ENCODE measurements around the gene AP2A2. TPM values are rescaled to one million over a fixed set of nuclear protein-coding genes. Genes with fewer than 3 reads are reported as not detected.

AP2A2 gene
- total and polyA plus RNA-seq, 2 donors (not counting 1 experiment from before 2014, with no cell fraction given) = 53.1 to 57.0 TPM

DNA sequence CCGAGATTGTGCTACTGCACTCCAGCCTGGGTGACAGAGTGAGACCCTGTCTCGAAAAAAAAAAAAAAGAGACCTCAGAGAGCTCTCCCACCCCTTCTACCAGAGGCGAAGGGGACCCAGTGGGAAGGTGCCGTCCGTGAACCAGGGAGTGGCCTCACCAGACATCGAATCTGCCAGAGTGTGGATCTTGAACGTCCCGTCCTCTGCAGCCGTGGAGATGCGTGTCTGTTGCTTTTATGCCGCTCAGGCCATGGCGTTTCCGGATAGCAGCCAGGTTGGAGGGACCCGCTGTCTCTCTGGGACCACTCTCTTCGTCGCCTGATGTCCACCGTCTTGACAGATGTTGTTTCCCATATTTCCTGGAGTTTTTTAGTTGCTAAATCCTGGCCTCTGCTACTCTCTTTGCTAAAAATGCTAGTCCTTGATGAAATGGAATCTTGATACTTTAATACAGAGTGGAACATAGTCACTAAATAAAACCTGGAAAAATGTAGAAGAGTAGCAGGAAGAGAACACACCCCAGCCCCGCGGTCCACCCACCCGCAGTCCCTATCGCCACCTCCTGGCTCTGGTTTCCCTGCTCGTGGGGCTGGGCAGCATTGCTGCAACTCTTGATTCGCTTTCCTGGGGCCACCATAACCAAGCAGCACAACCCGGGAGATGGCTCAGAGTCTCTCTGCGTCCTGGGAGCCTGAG, 122.9 kb downstream of the AP2A2 start:
- H3K36me3 ChIP-seq (replicated peaks in 1 of 2; ENCODE audit: control extremely low read depth in 1 of 2, control insufficient read depth in 1 of 2, extremely low read depth in 1 of 2, insufficient read depth in 2 of 2, low read length in 1 of 2) = no peaks in the 10 kb centered on the region
- H3K4me2 ChIP-seq (replicated peaks; ENCODE audit: low read depth, low read length, poor library complexity, severe bottlenecking) = no peak overlapping the region
- DNase-seq (no peak), ATAC-seq (ENCODE audit: low read depth) (no peak)
- Mint-ChIP-seq H3K27ac (no peak overlapping the region), H3K9me3 (ENCODE audit: insufficient read depth) (no peaks in the 10 kb centered on the region), H3K4me1 (peaks cover 3% of the 10 kb centered on the region), H3K4me3 (no peak overlapping the region), H3K27me3 (peaks cover 15% of the 10 kb centered on the region)
- TF ChIP-seq EZH2 (IDR thresholded peaks at IDR 0.05; ENCODE audit: borderline replicate concordance, insufficient read depth, low read depth, low read length, poor library complexity, severe bottlenecking) = no peak
- TF ChIP-seq, protein P1, sequence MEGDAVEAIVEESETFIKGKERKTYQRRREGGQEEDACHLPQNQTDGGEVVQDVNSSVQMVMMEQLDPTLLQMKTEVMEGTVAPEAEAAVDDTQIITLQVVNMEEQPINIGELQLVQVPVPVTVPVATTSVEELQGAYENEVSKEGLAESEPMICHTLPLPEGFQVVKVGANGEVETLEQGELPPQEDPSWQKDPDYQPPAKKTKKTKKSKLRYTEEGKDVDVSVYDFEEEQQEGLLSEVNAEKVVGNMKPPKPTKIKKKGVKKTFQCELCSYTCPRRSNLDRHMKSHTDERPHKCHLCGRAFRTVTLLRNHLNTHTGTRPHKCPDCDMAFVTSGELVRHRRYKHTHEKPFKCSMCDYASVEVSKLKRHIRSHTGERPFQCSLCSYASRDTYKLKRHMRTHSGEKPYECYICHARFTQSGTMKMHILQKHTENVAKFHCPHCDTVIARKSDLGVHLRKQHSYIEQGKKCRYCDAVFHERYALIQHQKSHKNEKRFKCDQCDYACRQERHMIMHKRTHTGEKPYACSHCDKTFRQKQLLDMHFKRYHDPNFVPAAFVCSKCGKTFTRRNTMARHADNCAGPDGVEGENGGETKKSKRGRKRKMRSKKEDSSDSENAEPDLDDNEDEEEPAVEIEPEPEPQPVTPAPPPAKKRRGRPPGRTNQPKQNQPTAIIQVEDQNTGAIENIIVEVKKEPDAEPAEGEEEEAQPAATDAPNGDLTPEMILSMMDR (IDR thresholded peaks at IDR 0.05) = no peak
- no peaks in the 10 kb centered on the region for H3K9me3 ChIP-seq (ENCODE audit: control extremely low read depth in 1 of 3, control insufficient read depth in 2 of 3, insufficient read depth in 1 of 3, low read length in 2 of 3)
- intact Hi-C loops (cut with micrococcal nuclease) = no loop called here
- H3K4me1 ChIP-seq (ENCODE audit: control insufficient read depth in 2 of 2, insufficient read depth in 2 of 2, low read length in 2 of 2) = peaks cover 4 to 6% of the 10 kb centered on the region in 2 donors
- H3K27me3 ChIP-seq (replicated peaks in 1 of 4; ENCODE audit: control extremely low read depth in 1 of 4, control insufficient read depth in 3 of 4, insufficient read depth in 4 of 4, low read length in 3 of 4) = peaks cover 0 to 23% (median 3%) of the 10 kb centered on the region in 4 experiments
- 85% methylated on average over 24 of the region's 25 CpGs for WGBS (ENCODE audit: insufficient coverage)
- no peak overlapping the region for H3K27ac ChIP-seq (ENCODE audit: low read length in 2 of 2)
- no peak overlapping the region for H3K9ac ChIP-seq (ENCODE audit: low read length)
- POLR2A ChIA-PET = no interaction called here
- H4K20me1 ChIP-seq (ENCODE audit: control insufficient read depth, insufficient read depth, low read length, poor library complexity, severe bottlenecking) = no peaks in the 10 kb centered on the region
- CTCF ChIA-PET = no interaction called here
- H2AFZ ChIP-seq (ENCODE audit: insufficient read depth, low read depth, low read length, poor library complexity, severe bottlenecking) = no peak overlapping the region
- H3K79me2 ChIP-seq (ENCODE audit: control insufficient read depth, insufficient read depth, low read length) = no peaks in the 10 kb centered on the region
- H3K4me3 ChIP-seq (ENCODE audit: control extremely low read depth in 1 of 5, extremely low read depth in 1 of 5, insufficient read depth in 1 of 5, low read depth in 2 of 5, low read length in 4 of 5) = no peak overlapping the region

DNA sequence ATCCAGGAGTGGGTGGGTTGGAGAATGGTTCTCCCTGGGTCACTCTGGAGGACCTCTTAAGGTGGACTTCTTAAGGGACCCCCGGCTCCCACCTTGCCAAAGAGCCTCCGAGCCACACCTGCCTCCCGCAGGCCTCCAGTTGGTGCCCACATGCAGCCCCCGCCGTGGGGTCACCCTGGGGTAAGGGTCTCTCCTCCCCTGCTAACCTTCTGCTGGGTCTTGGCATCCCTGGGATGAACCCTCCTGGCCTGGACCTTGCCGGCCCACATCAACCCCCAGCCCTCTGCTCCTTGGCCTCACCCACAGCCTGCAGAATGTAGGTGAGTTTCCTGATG, 123.4 kb downstream of the AP2A2 start:
- H3K36me3 ChIP-seq (replicated peaks in 1 of 2; ENCODE audit: control extremely low read depth in 1 of 2, control insufficient read depth in 1 of 2, extremely low read depth in 1 of 2, insufficient read depth in 2 of 2, low read length in 1 of 2) = no peaks in the 10 kb centered on the region
- H3K4me1 ChIP-seq (ENCODE audit: control insufficient read depth in 2 of 2, insufficient read depth in 2 of 2, low read length in 2 of 2) = peaks cover 4 to 6% of the 10 kb centered on the region in 2 donors
- ATAC-seq (ENCODE audit: low read depth) (no peak), DNase-seq (no peak)
- H4K20me1 ChIP-seq (ENCODE audit: control insufficient read depth, insufficient read depth, low read length, poor library complexity, severe bottlenecking) = no peaks in the 10 kb centered on the region
- peaks cover 0 to 23% (median 3%) of the 10 kb centered on the region in 4 experiments for H3K27me3 ChIP-seq (replicated peaks in 1 of 4; ENCODE audit: control extremely low read depth in 1 of 4, control insufficient read depth in 3 of 4, insufficient read depth in 4 of 4, low read length in 3 of 4)
- WGBS (ENCODE audit: insufficient coverage) = 100% methylated on average over 3 of the region's 6 CpGs
- H3K9ac ChIP-seq (ENCODE audit: low read length) = no peak overlapping the region
- no peak overlapping the region for H3K4me3 Mint-ChIP-seq
- peaks cover 13% of the 10 kb centered on the region for H3K27me3 Mint-ChIP-seq
- ChIA-PET POLR2A (no interaction called here), CTCF (interaction anchor here (3.4 kb wide), 1 partner anchor 201 kb away, joined by 26 read pairs; no protein-coding TSS in a partner anchor)
- no peaks in the 10 kb centered on the region for H3K9me3 ChIP-seq (ENCODE audit: control extremely low read depth in 1 of 3, control insufficient read depth in 2 of 3, insufficient read depth in 1 of 3, low read length in 2 of 3)
- intact Hi-C loops (cut with micrococcal nuclease) = no loop called here
- peaks cover 3% of the 10 kb centered on the region for H3K4me1 Mint-ChIP-seq
- H2AFZ ChIP-seq (ENCODE audit: insufficient read depth, low read depth, low read length, poor library complexity, severe bottlenecking) = no peak overlapping the region
- no peak overlapping the region for H3K27ac Mint-ChIP-seq
- H3K27ac ChIP-seq (ENCODE audit: low read length in 2 of 2) = no peak overlapping the region
- H3K9me3 Mint-ChIP-seq (ENCODE audit: insufficient read depth) = no peaks in the 10 kb centered on the region
- TF ChIP-seq, protein P1 (IDR thresholded peaks at IDR 0.05) = no peak
- TF ChIP-seq EZH2 (IDR thresholded peaks at IDR 0.05; ENCODE audit: borderline replicate concordance, insufficient read depth, low read depth, low read length, poor library complexity, severe bottlenecking) = no peak
- no peak overlapping the region for H3K4me2 ChIP-seq (replicated peaks; ENCODE audit: low read depth, low read length, poor library complexity, severe bottlenecking)
- H3K4me3 ChIP-seq (ENCODE audit: control extremely low read depth in 1 of 5, extremely low read depth in 1 of 5, insufficient read depth in 1 of 5, low read depth in 2 of 5, low read length in 4 of 5) = no peak overlapping the region
- H3K79me2 ChIP-seq (ENCODE audit: control insufficient read depth, insufficient read depth, low read length) = no peaks in the 10 kb centered on the region

All from B cell (primary cell).